ENCODE data around the gene BCKDHB. TPM values are rescaled to one million over a fixed set of nuclear protein-coding genes. Genes with fewer than 3 reads are reported as not detected.

Gene BCKDHB
- total and polyA plus RNA-seq, 12 donors: 6.4 to 33.9 (median 18.9) TPM

GRCh38 chr6:80185492-80185891 is 79.0 kb downstream of the BCKDHB start:
- Histone ChIP-seq H3K4me1 (replicated peaks in 1 of 2) (no peaks in the 10 kb centered on the region), H3K9me3 (replicated peaks in 1 of 3) (no peaks in the 10 kb centered on the region), H3K36me3 (replicated peaks in 1 of 2) (no peaks in the 10 kb centered on the region), H3K27me3 (no peaks in the 10 kb centered on the region), H3K27ac (no peak overlapping the region), H3K4me3 (no peak overlapping the region)
- TF ChIP-seq CTCF (IDR thresholded peaks at IDR 0.05) (no peak), POLR2A (IDR thresholded peaks at IDR 0.05) (no peak)
- WGBS, 4 donors: 90 to 100% (median 95%) methylated on average over 2 of the region's 2 CpGs
- intact Hi-C loops (cut with DNase I): no loop called here
- DNase-seq: no peak

- TF ChIP-seq POLR2A (IDR thresholded peaks at IDR 0.05) (no peak), CTCF (IDR thresholded peaks at IDR 0.05) (no peak)
- no peak overlapping the region for H3K27ac ChIP-seq
- H3K27me3 ChIP-seq: no peaks in the 10 kb centered on the region
- no peak for DNase-seq
- WGBS, 4 donors: 68 to 92% (median 87%) methylated on average over 5 to 7 of the region's 7 CpGs
- no peak overlapping the region for H3K4me3 ChIP-seq
- H3K4me1 ChIP-seq (replicated peaks in 1 of 2): no peaks in the 10 kb centered on the region
- no peaks in the 10 kb centered on the region for H3K9me3 ChIP-seq (replicated peaks in 1 of 3)
- intact Hi-C loops (cut with DNase I): no loop called here
- no peaks in the 10 kb centered on the region for H3K36me3 ChIP-seq (replicated peaks in 1 of 2)
Measured at GRCh38 chr6:80186082-80186481, 79.6 kb downstream of the BCKDHB start.

- intact Hi-C loops (cut with DNase I): no loop called here
- no peak for DNase-seq
Measured at GRCh38 chr6:80196906-80197305, 90.4 kb downstream of the BCKDHB start.

GRCh38 chr6:80197474-80197873 is 91.0 kb downstream of the BCKDHB start:
- Histone ChIP-seq H3K36me3 (replicated peaks in 1 of 2) (no peaks in the 10 kb centered on the region), H3K4me1 (replicated peaks in 1 of 2) (no peaks in the 10 kb centered on the region), H3K9me3 (replicated peaks in 1 of 3) (no peaks in the 10 kb centered on the region), H3K27ac (no peak overlapping the region), H3K27me3 (no peaks in the 10 kb centered on the region), H3K4me3 (no peak overlapping the region)
- DNase-seq: peak in 2 of 7 donors; percentile 2 to 17
- WGBS, 4 donors: 61 to 71% (median 67%) methylated on average over 1 of the region's 1 CpG
- intact Hi-C loops (cut with DNase I): no loop called here
- no peak for TF ChIP-seq CTCF (IDR thresholded peaks at IDR 0.05)

More at GRCh38 chr6:80196906-80197305, 90.4 kb downstream of the BCKDHB start:
- H3K27ac ChIP-seq: no peak overlapping the region
- TF ChIP-seq CTCF (IDR thresholded peaks at IDR 0.05) (no peak), POLR2A (IDR thresholded peaks at IDR 0.05) (no peak)
- no peaks in the 10 kb centered on the region for H3K36me3 ChIP-seq (replicated peaks in 1 of 2)
- no peaks in the 10 kb centered on the region for H3K4me1 ChIP-seq (replicated peaks in 1 of 2)
- no peaks in the 10 kb centered on the region for H3K27me3 ChIP-seq
- no peak overlapping the region for H3K4me3 ChIP-seq
- no peaks in the 10 kb centered on the region for H3K9me3 ChIP-seq (replicated peaks in 1 of 3)
- WGBS, 4 donors: 84 to 94% (median 91%) methylated on average over 4 of the region's 4 CpGs
